Measurements from ENCODE around the gene GJC2.
"Not testable (repeated sequence)": the region's sequence is repeated elsewhere in the genome, so short reads cannot be mapped to it uniquely, and the experiment has no call there.

GJC2 gene

GRCh38 chr1:228108742-228109072 is 41.0 kb upstream of the GJC2 start:
- peak overlapping the region; percentile 95 for H3K4me3 ChIP-seq (ENCODE audit: low read depth, low read length)
- DNase-seq (ENCODE audit: low read depth): no peak
- TF ChIP-seq MYC (IDR thresholded peaks at IDR 0.05; ENCODE audit: low read depth, low read length) (no peak), CTCF (IDR thresholded peaks at IDR 0.05; ENCODE audit: low read depth, low read length) (no peak), POLR2A (IDR thresholded peaks at IDR 0.05; ENCODE audit: extremely low read depth, insufficient read length) (no peak), MAX (IDR thresholded peaks at IDR 0.05; ENCODE audit: low read depth, low read length) (no peak)

- peak within 1 kb of the TSS; percentile 95 for H3K4me3 ChIP-seq (ENCODE audit: low read depth, low read length)
- peak; percentile 95 for DNase-seq (ENCODE audit: low read depth)
- TF ChIP-seq MAX (IDR thresholded peaks at IDR 0.05; ENCODE audit: low read depth, low read length) (no peak), MYC (IDR thresholded peaks at IDR 0.05; ENCODE audit: low read depth, low read length) (no peak), CTCF (IDR thresholded peaks at IDR 0.05; ENCODE audit: low read depth, low read length) (no peak), POLR2A (IDR thresholded peaks at IDR 0.05; ENCODE audit: extremely low read depth, insufficient read length) (peak; percentile 98)
These were observed 40.4 kb upstream of the GJC2 start, which contains the start of gene MRPL55 for GRCh38 chr1:228109073-228109961. TSS of gene MRPL55 (minus strand) at chr1:228109299. CDS start at chr1:228108260, 1,039 bp downstream.

GRCh38 chr1:228109962-228110488 is 39.7 kb upstream of the GJC2 start:
- no peak for DNase-seq (ENCODE audit: low read depth)
- TF ChIP-seq CTCF (IDR thresholded peaks at IDR 0.05; ENCODE audit: low read depth, low read length): no peak
- no peak for TF ChIP-seq MYC (IDR thresholded peaks at IDR 0.05; ENCODE audit: low read depth, low read length)
- TF ChIP-seq POLR2A (IDR thresholded peaks at IDR 0.05; ENCODE audit: extremely low read depth, insufficient read length): no peak
- no peak for TF ChIP-seq MAX (IDR thresholded peaks at IDR 0.05; ENCODE audit: low read depth, low read length)
- peak overlapping the region; percentile 95 for H3K4me3 ChIP-seq (ENCODE audit: low read depth, low read length)

GRCh38 chr1:228110556-228110955 is 39.2 kb upstream of the GJC2 start:
- no peak for DNase-seq (ENCODE audit: low read depth)

GRCh38 chr1:228111315-228111714 is 38.4 kb upstream of the GJC2 start:
- DNase-seq (ENCODE audit: low read depth): not testable (repeated sequence)

More at GRCh38 chr1:228110556-228110955, 39.2 kb upstream of the GJC2 start:
- no peak overlapping the region for H3K4me3 ChIP-seq (ENCODE audit: low read depth, low read length)
- TF ChIP-seq MAX (IDR thresholded peaks at IDR 0.05; ENCODE audit: low read depth, low read length): no peak
- TF ChIP-seq MYC (IDR thresholded peaks at IDR 0.05; ENCODE audit: low read depth, low read length): no peak
- TF ChIP-seq POLR2A (IDR thresholded peaks at IDR 0.05; ENCODE audit: extremely low read depth, insufficient read length): no peak
- no peak for TF ChIP-seq CTCF (IDR thresholded peaks at IDR 0.05; ENCODE audit: low read depth, low read length)

GRCh38 chr1:228112167-228112566 is 37.6 kb upstream of the GJC2 start:
- no peak overlapping the region for H3K4me3 ChIP-seq (ENCODE audit: low read depth, low read length)
- DNase-seq (ENCODE audit: low read depth): no peak
- TF ChIP-seq MAX (IDR thresholded peaks at IDR 0.05; ENCODE audit: low read depth, low read length) (no peak), MYC (IDR thresholded peaks at IDR 0.05; ENCODE audit: low read depth, low read length) (no peak), POLR2A (IDR thresholded peaks at IDR 0.05; ENCODE audit: extremely low read depth, insufficient read length) (no peak), CTCF (IDR thresholded peaks at IDR 0.05; ENCODE audit: low read depth, low read length) (no peak)

More at GRCh38 chr1:228111315-228111714, 38.4 kb upstream of the GJC2 start:
- not testable (repeated sequence) for H3K4me3 ChIP-seq (ENCODE audit: low read depth, low read length)

All from NB4 (cell line).